NCI-H1694 treated with DMSO at 0.1 percent for 48 hours (cell line): ENCODE data around the gene DISP3.
"Not testable (repeated sequence)": the region's sequence is repeated elsewhere in the genome, so short reads cannot be mapped to it uniquely, and the experiment has no call there.

Source experiments
- DNase-seq: peaks from one replicate; lab custom pipeline; 2025; lab: John Stamatoyannopoulos, UW

The DISP3 gene

GRCh38 chr1:11578004-11578403, 99.0 kb downstream of the DISP3 start:
- DNase-seq, result no peak

DNA sequence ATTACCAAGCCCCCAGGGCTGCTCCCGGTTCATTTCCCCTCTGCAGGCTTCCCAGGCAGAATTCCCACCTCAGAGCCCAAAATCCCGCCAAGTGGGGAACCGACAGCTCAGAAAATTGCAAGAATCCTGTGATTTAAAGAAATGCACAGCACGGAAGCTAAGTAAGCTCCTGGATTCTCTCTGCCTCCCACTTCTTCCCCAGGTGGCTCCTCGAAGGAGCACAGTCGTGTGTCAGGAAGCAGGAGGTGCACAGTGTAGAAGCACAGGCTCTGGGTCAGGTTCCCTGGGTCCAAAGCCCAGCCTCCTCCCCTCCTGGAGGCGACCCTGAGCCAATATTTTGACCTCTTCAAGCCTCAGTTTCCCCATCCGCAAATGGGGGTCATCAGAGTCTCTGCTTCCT, 100.6 kb downstream of the DISP3 start:
- DNase-seq, result no peak

DNA sequence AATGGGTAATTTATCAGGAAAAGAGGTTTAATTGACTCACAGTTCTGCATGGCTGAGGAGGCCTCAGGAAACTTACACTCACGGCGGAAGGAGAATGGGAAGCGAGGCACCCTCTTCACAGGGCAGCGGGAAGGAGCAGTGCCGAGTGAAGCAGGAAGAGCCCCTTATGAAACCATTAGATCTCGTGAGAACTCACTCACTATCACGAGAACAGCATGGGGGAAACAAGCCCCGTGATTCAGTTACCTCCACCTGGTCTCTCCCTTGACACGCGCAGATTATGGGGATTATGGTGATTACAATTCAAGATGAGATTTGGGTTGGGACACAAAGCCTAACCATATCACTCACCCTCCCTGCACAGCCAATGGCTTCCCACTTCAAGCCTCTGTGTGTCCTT, 101.1 kb downstream of the DISP3 start:
- not testable (repeated sequence) for DNase-seq

DNA sequence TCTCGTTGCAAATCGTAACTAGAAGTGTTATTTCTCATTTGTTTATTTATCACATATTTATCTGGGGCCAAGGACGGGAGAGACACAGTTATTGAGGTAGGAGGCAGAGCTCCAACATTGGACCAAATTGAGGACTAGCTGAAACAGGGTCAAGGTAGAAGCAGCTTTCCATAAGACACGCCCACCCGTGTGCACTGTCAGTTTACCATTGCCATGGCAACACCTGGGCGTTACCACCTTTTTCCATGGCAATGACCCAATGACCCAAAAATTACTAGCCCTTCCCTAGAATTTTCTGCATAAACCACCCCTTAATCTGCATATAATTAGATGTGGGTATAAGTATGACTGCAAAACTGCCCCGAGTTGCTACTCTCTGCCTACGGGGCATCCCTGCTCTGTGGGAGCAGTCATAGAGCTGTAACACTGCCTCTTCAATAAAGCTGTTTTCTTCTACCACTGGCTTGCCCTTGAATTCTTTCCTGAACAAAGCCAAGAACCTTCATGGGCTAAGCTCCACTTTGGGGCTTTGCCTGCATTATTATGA, 102.6 kb downstream of the DISP3 start:
- DNase-seq, result no peak

DNA sequence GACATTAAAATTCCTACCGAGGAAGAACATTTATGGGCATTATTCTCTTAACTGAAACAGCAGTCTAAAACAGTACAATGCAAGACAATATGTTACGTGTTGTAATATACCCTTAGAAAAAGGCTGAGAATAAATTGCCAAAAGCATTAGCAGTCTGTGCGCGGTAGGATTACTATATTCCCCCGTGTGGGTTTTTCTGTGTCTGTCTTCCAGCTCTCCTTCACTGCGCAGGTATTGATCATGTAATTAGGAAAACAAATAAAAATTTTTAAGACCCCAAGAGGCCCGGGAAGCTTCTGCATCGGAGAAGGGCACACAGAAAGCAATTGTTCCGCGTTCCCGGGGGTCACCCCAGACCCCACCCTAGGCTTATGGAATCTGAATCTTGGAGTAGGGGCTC, 106.4 kb downstream of the DISP3 start:
- no peak for DNase-seq
